ENCODE data around the gene ZNF892.
"Not testable (repeated sequence)": the region's sequence is repeated elsewhere in the genome, so short reads cannot be mapped to it uniquely, and the experiment has no call there.

Gene ZNF892

DNA sequence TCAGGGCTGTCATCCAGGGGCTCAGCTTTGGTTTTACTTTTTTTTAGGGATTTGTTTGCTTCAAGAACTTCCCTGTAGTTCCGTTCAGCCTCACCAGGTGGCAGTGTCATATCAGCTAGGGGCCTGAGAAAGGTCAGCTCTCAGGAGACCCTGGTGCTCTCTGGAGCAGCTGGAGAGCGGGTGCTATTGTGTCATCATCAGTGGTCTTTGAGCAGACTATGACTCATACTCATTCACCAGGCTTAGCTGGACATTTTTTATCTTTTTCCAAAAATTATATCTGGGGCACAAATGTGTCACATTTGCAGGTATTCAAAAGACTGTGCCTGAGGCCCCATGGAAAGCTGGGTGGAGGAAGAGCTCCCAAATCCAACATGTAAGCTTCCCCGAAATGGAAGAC is 24.4 kb downstream of the ZNF892 start:
- DNase-seq (ENCODE audit: low read depth): no peak

DNA sequence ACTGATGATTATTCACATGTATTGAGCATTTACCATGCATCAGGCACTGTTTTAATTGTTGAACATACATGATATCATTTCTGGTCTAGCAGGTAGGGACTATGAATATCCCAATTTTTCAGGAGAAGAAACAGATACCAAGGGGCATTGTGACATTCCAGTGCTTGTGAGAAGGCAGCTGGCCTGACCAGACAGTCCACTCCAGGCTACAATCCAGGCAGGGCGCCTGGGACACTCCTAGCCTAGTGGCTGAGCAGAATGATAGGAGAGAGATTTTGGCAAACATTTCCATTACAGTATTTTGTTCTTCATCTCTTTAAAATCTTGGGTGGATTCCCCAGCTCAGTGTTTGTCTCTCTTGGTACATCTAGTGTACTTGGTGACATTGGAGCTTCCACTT is 24.9 kb downstream of the ZNF892 start:
- DNase-seq (ENCODE audit: low read depth): no peak

DNA sequence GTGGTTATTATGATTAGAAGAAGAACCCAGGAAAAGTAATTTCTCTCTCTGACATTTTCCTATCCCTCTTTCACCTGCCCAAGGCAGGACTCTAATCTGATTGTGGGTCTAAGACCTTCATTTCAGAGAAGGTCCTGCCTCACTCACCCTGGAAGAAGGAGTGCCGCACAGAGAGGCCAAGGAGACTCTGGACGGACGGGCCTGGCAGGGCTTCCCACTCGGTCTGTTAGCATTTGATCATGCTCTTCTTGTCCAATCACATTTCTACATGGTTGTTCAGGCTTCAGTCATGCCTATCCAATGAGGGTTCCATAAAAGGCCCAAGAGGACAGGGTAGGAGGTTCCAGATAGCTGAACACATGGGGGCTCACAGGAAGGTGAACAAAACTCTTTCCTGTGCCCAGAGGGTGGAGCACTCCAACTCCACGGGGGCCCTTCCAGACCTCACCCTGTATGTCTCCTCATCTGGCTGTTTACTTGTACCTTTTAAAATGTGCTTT is 27.0 kb downstream of the ZNF892 start:
- DNase-seq (ENCODE audit: low read depth): no peak

- no peak for DNase-seq (ENCODE audit: low read depth)
These were observed 27.5 kb downstream of the ZNF892 start for GRCh38 chr2:95234816-95235215.

DNA sequence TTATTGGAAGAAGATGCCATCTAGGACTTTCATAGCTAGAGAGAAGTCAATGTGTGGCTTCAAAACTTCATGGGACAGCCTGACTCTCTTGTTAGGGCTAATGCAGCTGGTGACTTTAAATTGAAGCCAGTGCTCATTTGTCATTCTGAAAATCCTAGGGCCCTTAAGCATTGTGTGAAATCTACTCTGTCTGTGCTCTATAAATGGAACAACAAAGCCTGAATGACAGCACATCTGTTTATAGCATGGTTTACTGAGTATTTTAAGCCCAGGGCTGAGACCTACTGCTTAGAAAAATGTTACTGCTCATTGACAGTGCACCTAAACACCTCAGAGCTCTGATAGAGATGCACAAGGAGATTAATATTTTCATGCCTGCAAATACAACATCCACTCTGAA is 30.8 kb downstream of the ZNF892 start:
- no peak for DNase-seq (ENCODE audit: low read depth)

DNA sequence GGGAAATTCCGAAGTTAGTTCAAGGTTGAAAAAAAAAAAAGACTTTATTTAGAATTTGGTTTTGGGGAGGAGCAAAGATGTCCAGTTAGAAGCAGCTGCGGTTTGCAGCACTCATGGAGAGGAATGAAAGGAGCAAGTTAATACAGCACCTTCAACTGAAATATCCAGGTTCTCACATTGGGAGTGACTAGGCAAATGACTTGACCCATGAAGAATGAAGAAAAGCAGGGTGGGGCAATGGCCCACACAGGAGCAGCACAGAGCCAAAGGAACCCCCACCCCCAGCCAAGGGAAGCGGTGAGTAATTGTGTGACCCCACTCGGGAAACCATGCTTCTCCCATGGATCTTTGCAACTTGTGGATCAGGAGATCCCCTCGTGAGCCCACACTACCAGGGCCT is 32.8 kb downstream of the ZNF892 start:
- no peak for DNase-seq (ENCODE audit: low read depth)

GRCh38 chr2:95240556-95240955 is 33.2 kb downstream of the ZNF892 start:
- DNase-seq (ENCODE audit: low read depth): no peak

DNA sequence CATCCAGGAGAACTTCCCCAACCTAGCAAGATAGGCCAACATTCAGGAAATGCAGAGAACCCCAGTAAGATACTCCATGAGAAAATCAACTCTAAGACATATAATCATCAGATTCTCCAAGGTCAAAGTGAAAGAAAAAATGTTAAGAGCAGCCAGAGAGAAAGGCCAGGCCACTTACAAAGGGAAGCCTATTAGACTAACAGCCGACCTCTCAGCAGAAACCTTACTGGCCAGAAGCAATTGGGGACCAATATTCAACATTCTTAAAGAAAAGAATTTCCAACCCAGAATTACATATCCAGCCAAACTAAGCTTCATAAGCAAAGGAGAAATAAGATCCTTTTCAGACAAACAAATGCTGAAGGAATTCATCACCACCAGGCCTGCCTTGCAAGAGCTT is 34.8 kb downstream of the ZNF892 start:
- DNase-seq (ENCODE audit: low read depth): not testable (repeated sequence)
